Neural cell (in vitro differentiated cells): ENCODE results near the gene FBXO42.

Experiments
- CTCF ChIP-seq: fragments of 450-650 bp; IDR thresholded peaks from 2 replicates; pipeline ENCODE4 v1.5.1; 2014; ENCODE audit warnings: antibody characterized with exemption, mild to moderate bottlenecking, moderate library complexity; ENCODE audit not compliant: poor library complexity, severe bottlenecking
- EP300 ChIP-seq: fragments of 450-650 bp; conservative IDR thresholded peaks from 2 replicates; pipeline ENCODE4 v1.6.1; 2014; ENCODE audit warnings: antibody characterized with exemption, mild to moderate bottlenecking, moderate library complexity; ENCODE audit not compliant: poor library complexity, severe bottlenecking
- EZH2 ChIP-seq: fragments of 200-600, 300-800 bp; shearing (Covaris generic), sonication (generic); IDR thresholded peaks from 2 replicates; pipeline ENCODE4 v1.6.1; 2014; ENCODE audit warnings: antibody characterized with exemption, low read length, borderline replicate concordance, mild to moderate bottlenecking; ENCODE audit not compliant: insufficient read depth, poor library complexity, severe bottlenecking
- MXI1 ChIP-seq: fragments of 450-650 bp; conservative IDR thresholded peaks from 2 replicates; pipeline ENCODE4 v1.6.1; 2014; ENCODE audit warnings: antibody characterized with exemption, mild to moderate bottlenecking; ENCODE audit not compliant: poor library complexity, severe bottlenecking
- POLR2AphosphoS5 ChIP-seq: IDR thresholded peaks from 2 replicates; pipeline ENCODE4 v1.6.1; 2012
- RAD21 ChIP-seq: fragments of 450-650 bp; conservative IDR thresholded peaks from 2 replicates; pipeline ENCODE4 v1.6.1; 2014; ENCODE audit warnings: antibody characterized with exemption, mild to moderate bottlenecking, moderate library complexity
- REST ChIP-seq: IDR thresholded peaks from 2 replicates; pipeline ENCODE4 v1.6.1; 2012; ENCODE audit warnings: borderline replicate concordance
- TAF1 ChIP-seq: IDR thresholded peaks from 2 replicates; pipeline ENCODE4 v1.6.1; 2012; ENCODE audit warnings: low read depth

- TF ChIP-seq EZH2 (no peak), EP300 (no peak), TAF1 (no peak), CTCF (no peak), POLR2AphosphoS5 (no peak), RAD21 (no peak), REST (no peak), MXI1 (no peak)
These were observed 139.3 kb downstream of the FBXO42 start for GRCh38 chr1:16213013-16213412.
